ENCODE results near the gene TRAPPC12.

The TRAPPC12 gene

DNA sequence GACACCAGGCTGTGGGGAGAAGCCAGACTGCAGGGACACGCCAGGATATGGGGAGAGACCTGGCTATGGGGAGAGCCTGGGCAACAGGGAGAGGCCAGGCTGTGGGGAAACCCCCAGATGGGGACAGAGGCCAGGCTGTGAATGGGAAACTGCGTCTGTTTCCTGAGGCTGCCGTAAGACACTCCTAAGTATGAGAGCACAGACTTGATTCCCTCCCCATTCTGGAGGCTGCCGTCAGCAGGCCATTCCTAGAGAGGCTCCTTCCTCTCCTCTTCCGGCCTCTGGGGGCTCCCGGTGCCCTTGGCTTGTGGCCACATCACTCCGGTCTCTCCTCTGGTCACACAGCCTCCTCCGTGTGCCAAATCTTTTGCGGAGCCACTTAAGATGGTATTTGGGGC is 107.5 kb downstream of the TRAPPC12 start:
- Histone ChIP-seq H2AFZ (no peak overlapping the region), H3K4me2 (ENCODE audit: low read length) (no peak overlapping the region), H3K27me3 (ENCODE audit: control insufficient read depth, insufficient read depth, low read length) (no peaks in the 10 kb centered on the region), H3K79me2 (no peaks in the 10 kb centered on the region), H3K4me3 (ENCODE audit: low read depth, low read length) (no peak overlapping the region), H3K4me1 (peaks cover 17% of the 10 kb centered on the region), H3K9me3 (ENCODE audit: control insufficient read depth, low read length) (no peaks in the 10 kb centered on the region), H3K9ac (no peak overlapping the region), H3K36me3 (ENCODE audit: control insufficient read depth, insufficient read depth, low read length) (no peaks in the 10 kb centered on the region), H3K27ac (no peak overlapping the region)
- TF ChIP-seq, protein P1, sequence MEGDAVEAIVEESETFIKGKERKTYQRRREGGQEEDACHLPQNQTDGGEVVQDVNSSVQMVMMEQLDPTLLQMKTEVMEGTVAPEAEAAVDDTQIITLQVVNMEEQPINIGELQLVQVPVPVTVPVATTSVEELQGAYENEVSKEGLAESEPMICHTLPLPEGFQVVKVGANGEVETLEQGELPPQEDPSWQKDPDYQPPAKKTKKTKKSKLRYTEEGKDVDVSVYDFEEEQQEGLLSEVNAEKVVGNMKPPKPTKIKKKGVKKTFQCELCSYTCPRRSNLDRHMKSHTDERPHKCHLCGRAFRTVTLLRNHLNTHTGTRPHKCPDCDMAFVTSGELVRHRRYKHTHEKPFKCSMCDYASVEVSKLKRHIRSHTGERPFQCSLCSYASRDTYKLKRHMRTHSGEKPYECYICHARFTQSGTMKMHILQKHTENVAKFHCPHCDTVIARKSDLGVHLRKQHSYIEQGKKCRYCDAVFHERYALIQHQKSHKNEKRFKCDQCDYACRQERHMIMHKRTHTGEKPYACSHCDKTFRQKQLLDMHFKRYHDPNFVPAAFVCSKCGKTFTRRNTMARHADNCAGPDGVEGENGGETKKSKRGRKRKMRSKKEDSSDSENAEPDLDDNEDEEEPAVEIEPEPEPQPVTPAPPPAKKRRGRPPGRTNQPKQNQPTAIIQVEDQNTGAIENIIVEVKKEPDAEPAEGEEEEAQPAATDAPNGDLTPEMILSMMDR (IDR thresholded peaks at IDR 0.05), result no peak

DNA sequence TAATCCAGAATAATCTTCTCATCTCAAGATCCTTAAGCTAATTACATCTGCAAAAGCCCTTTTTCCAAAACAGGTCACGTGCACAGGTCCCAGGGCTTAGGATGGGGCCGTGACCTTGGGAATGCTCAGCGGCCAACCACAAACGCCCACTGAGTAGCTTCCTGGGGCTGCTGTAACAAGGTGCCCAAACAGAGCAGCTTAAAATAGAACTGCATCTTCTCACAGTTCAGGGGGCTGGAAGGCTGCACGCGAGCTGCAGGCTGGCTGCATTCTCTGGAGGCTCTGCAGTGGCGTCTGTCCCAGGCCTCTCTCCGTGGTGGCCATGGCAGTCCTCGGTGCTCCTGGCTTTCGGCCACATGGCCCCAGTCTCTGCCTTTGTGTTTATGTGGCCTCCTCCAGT is 107.9 kb downstream of the TRAPPC12 start:
- no peaks in the 10 kb centered on the region for H3K79me2 ChIP-seq
- no peak overlapping the region for H3K9ac ChIP-seq
- TF ChIP-seq, protein P1 (IDR thresholded peaks at IDR 0.05), result no peak
- no peaks in the 10 kb centered on the region for H3K27me3 ChIP-seq (ENCODE audit: control insufficient read depth, insufficient read depth, low read length)
- no peak overlapping the region for H3K27ac ChIP-seq
- no peaks in the 10 kb centered on the region for H3K9me3 ChIP-seq (ENCODE audit: control insufficient read depth, low read length)
- no peaks in the 10 kb centered on the region for H3K36me3 ChIP-seq (ENCODE audit: control insufficient read depth, insufficient read depth, low read length)
- no peak overlapping the region for H3K4me3 ChIP-seq (ENCODE audit: low read depth, low read length)
- no peak overlapping the region for H3K4me2 ChIP-seq (ENCODE audit: low read length)
- no peak overlapping the region for H2AFZ ChIP-seq
- H3K4me1 ChIP-seq, result peaks cover 17% of the 10 kb centered on the region

DNA sequence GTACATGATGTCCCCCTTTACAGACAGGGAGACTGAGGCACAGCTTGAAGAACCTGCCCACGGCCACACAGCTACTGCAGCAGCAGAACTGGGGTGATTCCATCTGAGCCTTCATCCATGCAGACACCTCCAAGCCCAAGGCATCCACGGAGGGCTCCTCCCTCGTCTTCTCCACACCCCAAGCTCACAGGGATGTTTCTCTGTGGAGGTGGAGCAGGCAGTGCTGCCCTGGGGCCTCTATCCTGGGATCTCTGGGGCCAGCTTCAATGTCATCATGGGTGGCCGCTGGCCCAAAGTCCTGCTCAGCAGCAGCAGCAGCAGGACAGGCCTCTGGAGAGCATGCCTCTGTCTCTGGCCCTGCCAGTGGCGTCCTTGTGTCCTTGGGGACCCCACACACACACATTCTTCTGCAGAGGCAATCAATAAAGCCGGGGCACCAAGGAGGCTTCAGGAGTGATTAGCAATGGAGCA is 108.6 kb downstream of the TRAPPC12 start:
- Histone ChIP-seq H3K4me2 (ENCODE audit: low read length) (no peak overlapping the region), H3K79me2 (no peaks in the 10 kb centered on the region), H3K36me3 (ENCODE audit: control insufficient read depth, insufficient read depth, low read length) (no peaks in the 10 kb centered on the region), H3K4me3 (ENCODE audit: low read depth, low read length) (no peak overlapping the region), H3K9me3 (ENCODE audit: control insufficient read depth, low read length) (no peaks in the 10 kb centered on the region), H3K4me1 (peaks cover 17% of the 10 kb centered on the region), H3K9ac (no peak overlapping the region), H3K27me3 (ENCODE audit: control insufficient read depth, insufficient read depth, low read length) (no peaks in the 10 kb centered on the region), H2AFZ (peak overlapping the region; percentile 99), H3K27ac (peak overlapping the region; percentile 87)
- TF ChIP-seq, protein P1 (IDR thresholded peaks at IDR 0.05), result no peak

DNA sequence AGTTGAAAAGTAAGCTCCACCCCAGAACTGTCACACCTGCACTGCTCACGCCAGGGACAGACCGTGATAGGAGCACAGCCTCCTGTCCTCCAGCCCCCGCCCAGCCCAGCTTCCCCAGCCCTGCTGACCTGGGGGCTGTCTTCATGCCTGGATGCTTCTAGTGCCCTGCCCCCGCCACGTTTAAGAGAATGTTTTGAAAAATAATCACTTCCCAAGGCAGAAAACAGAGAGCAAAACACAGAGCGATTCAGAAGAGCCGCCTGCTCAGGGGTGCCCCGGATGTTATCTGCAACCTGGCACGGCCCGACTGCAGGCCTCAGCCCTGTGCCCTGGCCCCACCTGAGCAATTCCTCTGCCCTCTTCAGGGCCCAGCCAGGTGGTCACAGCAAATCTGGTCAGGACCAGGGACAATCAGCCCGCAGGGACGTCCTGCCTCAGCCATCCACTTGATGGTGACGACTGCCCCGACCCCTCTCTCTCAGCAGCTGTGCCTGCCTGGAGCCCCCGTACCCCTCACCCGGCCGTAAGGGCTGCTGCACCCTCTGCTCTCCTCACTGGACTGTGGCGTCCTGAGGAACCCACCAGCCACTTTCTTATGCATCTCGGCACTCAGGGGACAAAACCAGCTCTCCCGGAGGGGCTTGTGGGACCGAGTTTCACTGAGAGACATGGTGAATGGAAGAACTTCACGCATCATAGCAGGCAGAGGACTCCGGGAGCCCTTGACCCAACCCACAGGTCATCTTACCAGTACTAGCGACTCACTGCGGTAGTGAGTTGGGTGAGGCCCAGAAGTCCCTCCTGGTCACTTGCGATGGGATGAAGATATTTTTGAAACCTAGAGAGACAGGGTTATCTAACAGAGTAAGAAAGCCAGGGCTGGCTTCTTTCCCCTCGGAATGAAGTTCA is 109.6 kb downstream of the TRAPPC12 start:
- H3K9me3 ChIP-seq (ENCODE audit: control insufficient read depth, low read length), result no peaks in the 10 kb centered on the region
- TF ChIP-seq, protein P1 (IDR thresholded peaks at IDR 0.05), result no peak
- H3K4me1 ChIP-seq, result peaks cover 19% of the 10 kb centered on the region
- peak overlapping the region; percentile 87 for H3K27ac ChIP-seq
- H2AFZ ChIP-seq, result peak overlapping the region; percentile 99
- H3K79me2 ChIP-seq, result no peaks in the 10 kb centered on the region
- peak overlapping the region; percentile 25 for H3K4me3 ChIP-seq (ENCODE audit: low read depth, low read length)
- no peaks in the 10 kb centered on the region for H3K27me3 ChIP-seq (ENCODE audit: control insufficient read depth, insufficient read depth, low read length)
- peak overlapping the region; percentile 59 for H3K4me2 ChIP-seq (ENCODE audit: low read length)
- H3K36me3 ChIP-seq (ENCODE audit: control insufficient read depth, insufficient read depth, low read length), result no peaks in the 10 kb centered on the region
- peak overlapping the region; percentile 37 for H3K9ac ChIP-seq

Data from parathyroid adenoma (tissue), 2 donors.